Activated CD8-positive, alpha-beta memory T cell treated with anti-CD3 and anti-CD28 coated beads, Interleukin-2, amount 10 ng/mL, durations not matched to agents 7 days and 5 days (primary cell): ENCODE data around the gene DPP6. TPM values are rescaled to one million over a fixed set of nuclear protein-coding genes. Genes with fewer than 3 reads are reported as not detected.

Source experiments
- ATAC-seq: fragments of 150-1000 bp; cut with Tn5 transposase; one replicate; pipeline ENCODE4 v1.10.0; 2021; ENCODE audit warnings: moderate library complexity
- CTCF ChIA-PET: fragments of 350-600 bp; sonication (Branson Sonifier 250); formaldehyde crosslinking; loops from one replicate; lab custom pipeline; 2021; ENCODE audit warnings: antibody characterized with exemption; lab: Charles Lee
- DNase-seq: peaks from one replicate; pipeline ENCODE4 v3.0.0-alpha.2; 2020
- H3K27ac Mint-ChIP-seq: one replicate; pipeline ENCODE4 v1.8.0; 2021; ENCODE audit warnings: mild to moderate bottlenecking, mixed read lengths
- H3K27me3 Mint-ChIP-seq: one replicate; pipeline ENCODE4 v1.8.0; 2021; ENCODE audit warnings: mixed read lengths
- H3K36me3 Mint-ChIP-seq: one replicate; pipeline ENCODE4 v1.8.0; 2021; ENCODE audit warnings: mild to moderate bottlenecking, mixed read lengths
- H3K4me1 Mint-ChIP-seq: one replicate; pipeline ENCODE4 v1.8.0; 2021; ENCODE audit warnings: mixed read lengths
- H3K4me3 Mint-ChIP-seq: one replicate; pipeline ENCODE4 v1.8.0; 2021; ENCODE audit warnings: mild to moderate bottlenecking, moderate library complexity, mixed read lengths
- H3K9me3 Mint-ChIP-seq: one replicate; pipeline ENCODE4 v1.8.0; 2022; ENCODE audit warnings: low read depth, mixed read lengths
- total RNA-seq, 2 experiments: library from RNA; stranded (reverse); gene quantifications; one replicate each; pipeline ENCODE4 v1.2.3, GENCODE V29; 2021

The DPP6 gene
- total RNA-seq, 2 experiments from 2014 or later: not detected

DNA sequence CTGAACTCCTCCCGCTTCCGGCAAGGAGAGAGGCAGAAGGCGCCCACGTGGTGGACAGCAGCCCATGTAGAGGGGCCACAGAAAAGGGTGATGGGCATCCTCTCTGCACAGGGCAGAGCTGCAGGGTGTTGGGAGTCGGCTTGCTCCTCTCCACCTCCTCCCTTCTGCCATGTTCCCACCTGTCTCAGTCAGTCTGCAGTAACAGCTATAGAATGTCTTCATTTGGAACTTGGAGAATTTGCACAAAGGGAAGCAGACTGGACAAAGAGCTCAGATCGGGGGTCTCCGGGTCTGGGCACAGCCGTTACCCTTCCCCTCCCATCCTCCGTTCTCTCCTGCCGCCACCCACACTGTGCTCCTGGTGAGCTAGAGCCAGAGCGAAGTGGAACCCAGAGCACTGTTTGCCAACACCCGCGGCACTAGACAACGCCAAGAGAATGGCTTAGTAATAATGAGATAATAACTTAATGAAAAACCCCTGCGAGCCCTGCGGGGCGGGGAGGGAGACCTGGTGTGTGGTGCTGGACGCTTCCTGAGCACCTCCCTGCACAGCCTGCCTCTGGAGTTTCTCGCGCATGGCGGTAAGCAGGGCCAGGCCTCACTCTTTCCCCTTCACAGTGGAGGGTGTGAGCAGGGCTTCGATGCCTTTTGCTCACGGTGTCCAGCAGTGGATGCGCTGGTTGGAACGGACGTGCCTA, 696.0 kb downstream of the DPP6 start:
- H3K27ac Mint-ChIP-seq: no peak overlapping the region
- CTCF ChIA-PET: no interaction called here
- no peaks in the 10 kb centered on the region for H3K36me3 Mint-ChIP-seq
- ATAC-seq (no peak), DNase-seq (no peak)
- H3K4me3 Mint-ChIP-seq: no peak overlapping the region
- H3K4me1 Mint-ChIP-seq: no peaks in the 10 kb centered on the region
- H3K9me3 Mint-ChIP-seq: peaks cover 2% of the 10 kb centered on the region
- no peaks in the 10 kb centered on the region for H3K27me3 Mint-ChIP-seq

DNA sequence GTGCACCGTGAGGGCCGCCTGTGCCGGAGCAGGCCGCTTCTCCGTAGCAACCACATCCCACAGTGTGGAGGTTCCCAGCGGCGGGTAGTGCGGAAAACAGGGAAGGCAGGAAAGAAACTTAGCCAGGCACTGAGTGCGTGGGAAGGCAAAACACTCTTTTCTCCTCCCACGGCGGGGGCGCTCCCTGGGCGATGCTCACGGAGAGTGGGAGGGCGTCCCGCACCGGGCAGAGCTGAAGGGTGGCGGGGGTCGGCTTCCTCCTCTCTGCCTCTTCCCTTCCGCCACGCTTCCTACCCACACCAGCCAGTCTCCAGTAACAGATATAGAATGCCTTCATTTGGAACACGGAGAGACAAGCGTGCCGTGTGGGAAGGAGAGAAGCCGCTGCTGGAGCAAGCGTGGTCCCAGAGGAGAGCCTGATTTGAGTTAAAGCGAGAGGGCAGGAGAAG, 698.2 kb downstream of the DPP6 start:
- no peak overlapping the region for H3K4me3 Mint-ChIP-seq
- H3K9me3 Mint-ChIP-seq: peaks cover 2% of the 10 kb centered on the region
- no peak for ATAC-seq
- CTCF ChIA-PET: no interaction called here
- no peaks in the 10 kb centered on the region for H3K27me3 Mint-ChIP-seq
- DNase-seq: no peak
- no peaks in the 10 kb centered on the region for H3K36me3 Mint-ChIP-seq
- H3K27ac Mint-ChIP-seq: no peak overlapping the region
- H3K4me1 Mint-ChIP-seq: no peaks in the 10 kb centered on the region

DNA sequence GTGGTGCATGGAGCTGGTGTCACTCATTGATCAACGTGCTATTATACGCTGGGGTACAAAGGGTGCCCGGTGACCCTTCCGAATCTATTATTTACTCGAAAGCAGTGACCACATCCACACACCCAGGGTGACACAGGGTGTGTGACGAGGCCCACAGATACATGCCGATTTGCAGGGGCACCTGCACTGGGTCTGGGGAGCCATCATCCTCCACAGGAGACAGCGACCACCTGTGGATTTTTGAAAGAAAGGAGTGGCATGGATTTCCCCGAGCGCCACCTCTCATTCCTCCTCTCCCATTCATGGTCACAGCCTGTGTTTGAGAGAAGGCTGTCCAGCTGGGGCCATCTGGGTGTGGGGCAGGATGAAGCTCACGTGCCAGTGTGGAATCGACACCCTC, 701.0 kb downstream of the DPP6 start:
- no peak for ATAC-seq

DNA sequence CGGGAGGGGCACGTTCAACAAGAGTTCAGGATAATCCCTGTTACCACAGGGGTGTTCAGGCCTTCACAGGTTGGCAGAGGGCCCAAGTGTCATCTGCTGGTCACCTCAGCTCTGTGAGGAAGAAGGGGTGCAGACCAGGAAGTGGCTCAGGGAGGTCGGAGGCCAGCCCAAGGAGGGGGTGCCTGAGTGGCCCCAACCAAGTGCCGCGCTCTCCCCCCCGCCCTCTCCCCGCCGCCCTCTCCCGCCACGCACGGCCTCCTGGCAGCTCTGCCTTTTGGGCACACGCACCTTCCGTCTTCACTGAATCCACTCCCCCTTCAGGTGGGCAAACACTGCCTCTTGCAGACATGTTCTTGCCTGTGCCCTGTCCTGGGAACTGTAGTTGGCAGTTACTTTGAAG, 705.6 kb downstream of the DPP6 start:
- Mint-ChIP-seq H3K36me3 (no peaks in the 10 kb centered on the region), H3K4me3 (no peak overlapping the region), H3K9me3 (no peaks in the 10 kb centered on the region), H3K27me3 (no peaks in the 10 kb centered on the region), H3K4me1 (no peaks in the 10 kb centered on the region), H3K27ac (no peak overlapping the region)
- ATAC-seq (no peak), DNase-seq (no peak)
- CTCF ChIA-PET: no interaction called here

More for the DNA sequence above, 701.0 kb downstream of the DPP6 start:
- Mint-ChIP-seq H3K36me3 (no peaks in the 10 kb centered on the region), H3K4me1 (no peaks in the 10 kb centered on the region), H3K4me3 (no peak overlapping the region), H3K27ac (no peak overlapping the region), H3K9me3 (peaks cover 2% of the 10 kb centered on the region), H3K27me3 (no peaks in the 10 kb centered on the region)
- CTCF ChIA-PET: no interaction called here
- no peak for DNase-seq

DNA sequence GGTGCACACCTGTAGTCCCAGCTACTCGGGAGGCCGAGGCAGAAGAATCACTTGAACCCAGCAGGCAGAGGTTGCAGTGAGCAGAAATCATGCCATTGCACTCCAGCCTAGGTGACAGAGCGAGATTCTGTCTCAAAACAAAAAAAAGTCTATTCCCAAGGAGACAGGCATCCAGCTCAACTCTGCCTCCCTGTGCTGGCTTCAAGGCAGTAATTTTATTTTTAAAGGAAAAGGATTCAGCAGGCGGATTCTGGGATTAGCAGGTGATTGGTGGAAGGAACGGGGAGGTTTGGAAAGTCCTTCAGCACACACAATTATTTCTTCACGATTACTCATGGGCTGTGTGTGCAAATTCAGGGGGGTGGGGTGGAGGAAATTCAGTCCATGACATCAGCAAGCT, 707.8 kb downstream of the DPP6 start:
- Mint-ChIP-seq H3K9me3 (no peaks in the 10 kb centered on the region), H3K4me3 (no peak overlapping the region), H3K27me3 (no peaks in the 10 kb centered on the region), H3K36me3 (no peaks in the 10 kb centered on the region), H3K4me1 (no peaks in the 10 kb centered on the region), H3K27ac (no peak overlapping the region)
- DNase-seq (no peak), ATAC-seq (no peak)
- CTCF ChIA-PET: no interaction called here

DNA sequence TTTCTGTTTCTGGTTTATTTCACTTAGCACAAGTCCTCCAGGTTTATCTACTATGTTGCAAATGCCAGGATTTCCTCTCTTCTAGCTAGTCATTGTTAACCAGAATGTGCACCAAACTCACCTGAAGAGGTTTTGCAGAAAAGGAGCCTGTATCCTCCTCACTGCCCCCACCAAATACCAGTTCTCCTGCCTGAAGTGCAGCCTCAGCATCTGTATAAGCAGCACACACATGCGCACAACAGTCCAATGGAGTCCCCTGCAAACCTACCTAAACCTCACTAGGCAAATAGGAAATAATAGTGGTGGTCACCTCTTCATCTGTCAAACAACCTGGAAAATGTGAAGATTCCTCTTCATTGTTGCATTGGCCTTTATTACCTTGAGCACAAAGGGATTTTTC, 712.9 kb downstream of the DPP6 start:
- H3K4me3 Mint-ChIP-seq: no peak overlapping the region
- no peak for DNase-seq
- H3K4me1 Mint-ChIP-seq: no peaks in the 10 kb centered on the region
- H3K36me3 Mint-ChIP-seq: no peaks in the 10 kb centered on the region
- H3K27ac Mint-ChIP-seq: no peak overlapping the region
- H3K9me3 Mint-ChIP-seq: no peaks in the 10 kb centered on the region
- no peak for ATAC-seq
- no peaks in the 10 kb centered on the region for H3K27me3 Mint-ChIP-seq
- CTCF ChIA-PET: no interaction called here

DNA sequence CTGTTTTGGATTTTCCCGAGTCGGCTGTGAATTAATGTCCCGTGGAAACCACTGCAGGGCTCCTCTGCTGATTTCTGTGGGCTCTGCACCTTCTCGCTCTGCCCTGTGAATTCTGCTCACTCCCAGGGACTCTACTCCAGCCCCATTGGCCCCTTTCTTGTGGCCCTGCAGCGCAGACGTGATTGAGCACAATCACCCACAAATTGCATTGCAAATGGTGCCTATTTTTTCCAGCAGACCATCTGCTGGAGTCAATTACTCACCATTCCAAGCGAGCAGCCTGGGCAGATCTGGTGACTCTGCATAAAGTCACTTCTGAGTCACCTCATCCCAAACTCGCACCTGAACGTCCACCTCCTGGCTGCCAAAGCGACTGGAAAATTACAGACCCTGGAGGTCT, 714.9 kb downstream of the DPP6 start:
- ATAC-seq: no peak
- CTCF ChIA-PET: no interaction called here
- H3K4me3 Mint-ChIP-seq: no peak overlapping the region
- H3K27me3 Mint-ChIP-seq: no peaks in the 10 kb centered on the region
- H3K9me3 Mint-ChIP-seq: no peaks in the 10 kb centered on the region
- H3K36me3 Mint-ChIP-seq: no peaks in the 10 kb centered on the region
- H3K27ac Mint-ChIP-seq: no peak overlapping the region
- no peak for DNase-seq
- H3K4me1 Mint-ChIP-seq: no peaks in the 10 kb centered on the region

DNA sequence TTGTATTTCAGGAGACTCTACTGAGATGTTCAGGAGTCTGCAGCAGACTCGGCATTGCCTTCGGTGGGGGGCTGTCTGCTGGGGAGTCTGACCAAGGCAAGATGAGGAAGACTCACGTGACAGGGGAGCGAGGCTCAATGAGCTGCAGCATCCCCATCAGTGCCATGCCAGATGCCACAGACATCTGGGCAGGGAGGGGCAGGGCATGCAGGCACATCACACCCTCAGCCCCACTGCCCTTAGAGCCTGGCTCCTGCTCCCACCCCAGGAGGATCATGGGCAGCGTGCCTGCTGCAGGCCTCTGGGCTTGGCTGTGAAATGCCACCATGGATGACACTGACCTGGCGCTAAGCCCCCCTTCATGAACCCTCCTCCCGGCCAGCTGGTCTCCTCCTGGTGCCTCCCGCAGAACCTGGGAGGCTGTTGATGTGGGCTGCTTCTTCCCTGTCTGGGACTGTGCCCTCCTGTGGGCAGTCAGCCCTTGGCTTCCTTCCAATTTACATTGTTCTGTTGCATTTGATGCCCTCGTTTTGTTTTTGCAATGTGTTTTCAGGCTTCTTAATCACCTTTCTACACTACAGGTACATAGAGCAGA, 715.7 kb downstream of the DPP6 start:
- no peak for ATAC-seq
- Mint-ChIP-seq H3K36me3 (no peaks in the 10 kb centered on the region), H3K27ac (no peak overlapping the region), H3K4me3 (no peak overlapping the region), H3K4me1 (no peaks in the 10 kb centered on the region), H3K9me3 (no peaks in the 10 kb centered on the region), H3K27me3 (no peaks in the 10 kb centered on the region)
- CTCF ChIA-PET: no interaction called here
- no peak for DNase-seq

DNA sequence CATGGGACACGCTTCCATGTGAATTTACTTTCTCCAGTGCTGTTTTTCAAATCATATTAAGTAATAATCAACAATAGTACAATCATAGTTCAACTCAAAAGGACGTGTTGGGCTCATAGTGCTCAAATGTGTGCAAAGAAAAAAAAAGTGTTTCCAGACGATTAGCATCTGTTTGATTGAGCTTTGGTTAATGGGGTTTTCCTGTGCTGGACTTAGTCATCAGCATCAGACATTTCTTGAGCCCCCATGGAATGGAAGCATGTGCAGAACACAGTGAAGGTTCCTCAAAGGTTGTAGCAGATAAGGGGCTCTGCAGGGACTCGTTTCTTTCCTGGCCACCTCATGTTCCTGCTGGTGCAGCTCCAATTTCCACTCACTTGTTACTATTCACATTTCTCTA, 716.8 kb downstream of the DPP6 start:
- CTCF ChIA-PET: interaction anchor here (1.1 kb wide), 1 partner anchor 22 kb away, joined by 3 read pairs; no protein-coding TSS in a partner anchor
- no peak for ATAC-seq
- Mint-ChIP-seq H3K4me1 (no peaks in the 10 kb centered on the region), H3K27ac (no peak overlapping the region), H3K27me3 (no peaks in the 10 kb centered on the region), H3K9me3 (no peaks in the 10 kb centered on the region), H3K4me3 (no peak overlapping the region), H3K36me3 (no peaks in the 10 kb centered on the region)
- DNase-seq: no peak

DNA sequence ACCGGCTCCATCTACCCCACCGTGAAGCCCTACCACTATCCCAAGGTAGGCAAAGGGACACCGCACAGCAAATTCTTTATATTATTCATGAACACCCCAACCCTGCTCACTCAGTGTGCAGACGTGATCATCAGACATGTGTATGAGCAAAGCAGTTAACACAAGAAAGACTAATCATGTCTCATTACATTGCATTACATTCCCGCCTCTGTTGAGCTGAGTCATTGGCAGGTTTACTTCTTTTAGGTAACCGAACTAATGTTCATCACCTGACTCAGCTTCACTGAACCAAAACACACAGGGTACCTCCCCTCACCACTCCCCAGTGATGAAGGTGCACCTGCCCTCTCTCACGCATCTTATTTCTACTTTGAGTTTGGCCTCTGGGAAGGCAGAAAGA, 717.3 kb downstream of the DPP6 start:
- DNase-seq: no peak
- ATAC-seq: no peak
- CTCF ChIA-PET: interaction anchor here (1.1 kb wide), 1 partner anchor 23 kb away, joined by 3 read pairs; no protein-coding TSS in a partner anchor
- no peak overlapping the region for H3K4me3 Mint-ChIP-seq
- no peak overlapping the region for H3K27ac Mint-ChIP-seq
- no peaks in the 10 kb centered on the region for H3K36me3 Mint-ChIP-seq
- H3K9me3 Mint-ChIP-seq: no peaks in the 10 kb centered on the region
- no peaks in the 10 kb centered on the region for H3K4me1 Mint-ChIP-seq
- no peaks in the 10 kb centered on the region for H3K27me3 Mint-ChIP-seq

DNA sequence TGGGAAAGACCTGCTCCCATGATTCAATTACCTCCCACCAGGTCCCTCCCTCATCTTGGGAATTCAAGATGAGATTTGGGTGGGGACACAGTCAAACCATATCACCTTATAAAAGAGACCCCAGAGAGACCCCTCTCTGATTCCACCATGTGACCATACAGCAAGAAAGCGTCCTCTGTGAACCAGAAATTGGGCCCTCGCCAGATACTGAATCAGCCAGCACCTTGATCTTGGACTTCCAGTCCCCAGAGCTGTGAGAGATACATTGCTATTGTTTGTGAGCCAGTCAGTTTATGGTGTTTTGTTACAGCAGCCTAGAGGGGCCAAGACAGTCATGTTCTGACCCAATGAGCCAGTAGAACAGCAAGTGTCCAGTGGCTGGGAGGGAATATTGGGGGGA, 718.2 kb downstream of the DPP6 start:
- Mint-ChIP-seq H3K4me3 (no peak overlapping the region), H3K9me3 (no peaks in the 10 kb centered on the region), H3K36me3 (no peaks in the 10 kb centered on the region), H3K27ac (no peak overlapping the region), H3K27me3 (no peaks in the 10 kb centered on the region), H3K4me1 (no peaks in the 10 kb centered on the region)
- CTCF ChIA-PET: no interaction called here
- DNase-seq: no peak
- no peak for ATAC-seq

DNA sequence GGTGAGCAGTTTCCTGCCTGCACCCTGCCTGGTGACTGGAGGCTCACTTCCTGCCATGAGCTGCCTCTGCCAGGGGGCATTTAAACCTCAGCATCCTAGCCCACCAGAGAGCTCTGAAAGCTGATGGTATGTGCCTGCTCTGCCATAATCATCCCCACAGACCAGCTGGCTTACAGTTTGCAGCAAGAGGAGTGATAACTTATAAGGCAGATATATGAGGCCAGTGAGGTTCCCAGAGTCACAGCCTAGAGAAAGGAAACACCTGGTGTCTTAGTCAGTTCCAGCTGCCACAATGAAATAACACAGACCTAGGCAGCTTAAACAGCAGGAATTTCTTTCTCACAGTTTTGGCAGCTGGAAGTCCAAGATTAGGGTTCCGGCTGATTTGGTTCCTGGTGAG, 718.8 kb downstream of the DPP6 start:
- no peak for ATAC-seq
- H3K27ac Mint-ChIP-seq: no peak overlapping the region

DNA sequence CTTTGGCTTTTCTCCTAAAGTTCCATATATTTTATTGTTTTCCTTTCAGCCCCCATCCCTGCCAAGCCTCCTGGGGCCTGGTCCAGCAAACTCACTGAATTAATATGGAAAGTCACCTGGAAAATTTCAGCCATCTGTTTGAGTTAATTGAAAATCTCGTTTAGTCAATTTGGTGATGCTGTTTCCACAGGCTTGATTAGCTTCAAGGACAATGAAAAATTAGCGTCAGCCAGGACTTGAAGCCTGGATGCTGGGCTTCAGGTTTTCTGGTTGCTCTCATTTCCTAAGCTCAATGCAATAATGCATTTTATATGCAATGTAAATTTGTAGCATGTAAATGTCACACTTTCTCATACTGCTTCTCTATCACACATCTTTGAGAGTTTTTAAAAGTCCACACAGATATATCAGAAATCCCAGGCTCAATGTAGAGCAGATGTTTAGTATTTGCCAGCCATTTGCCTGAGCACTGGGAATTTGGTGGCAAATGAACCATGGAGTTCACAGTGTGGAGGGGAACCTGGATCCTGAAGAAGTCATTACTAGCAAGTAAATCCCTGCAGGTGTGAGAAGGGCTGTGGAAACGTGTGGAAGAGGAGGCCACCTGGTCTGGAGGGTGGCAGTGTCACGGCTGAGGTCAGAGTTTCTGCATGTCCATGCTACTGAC, 722.2 kb downstream of the DPP6 start:
- no peak for ATAC-seq
- Mint-ChIP-seq H3K9me3 (peaks cover 11% of the 10 kb centered on the region), H3K4me1 (peaks cover 8% of the 10 kb centered on the region), H3K4me3 (no peak overlapping the region), H3K27ac (no peak overlapping the region), H3K27me3 (no peaks in the 10 kb centered on the region), H3K36me3 (peaks cover 2% of the 10 kb centered on the region)
- CTCF ChIA-PET: no interaction called here
- DNase-seq: no peak

More for the DNA sequence above, 718.8 kb downstream of the DPP6 start:
- no peaks in the 10 kb centered on the region for H3K36me3 Mint-ChIP-seq
- CTCF ChIA-PET: no interaction called here
- H3K4me3 Mint-ChIP-seq: no peak overlapping the region
- no peak for DNase-seq
- H3K27me3 Mint-ChIP-seq: no peaks in the 10 kb centered on the region
- no peaks in the 10 kb centered on the region for H3K9me3 Mint-ChIP-seq
- H3K4me1 Mint-ChIP-seq: no peaks in the 10 kb centered on the region

DNA sequence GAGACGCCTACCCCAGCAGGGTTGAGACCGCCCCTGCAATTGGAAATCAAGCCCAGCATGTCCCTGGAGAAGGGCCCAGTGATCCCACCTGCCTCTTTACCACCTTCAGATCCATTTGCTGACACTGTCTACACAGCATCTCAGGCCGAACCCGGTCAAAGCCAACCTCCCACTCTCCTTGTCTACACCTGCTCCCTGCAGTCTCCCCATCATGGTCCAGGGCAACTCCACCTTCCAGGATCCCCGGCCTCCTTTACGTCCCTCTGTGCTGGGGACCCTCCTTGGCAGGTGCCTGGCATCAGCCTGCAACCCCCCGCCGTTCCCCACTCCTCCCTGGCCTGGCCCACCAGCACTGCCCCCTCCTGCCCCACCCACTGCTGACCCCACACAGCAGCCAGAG, 723.5 kb downstream of the DPP6 start:
- DNase-seq (no peak), ATAC-seq (no peak)
- H3K9me3 Mint-ChIP-seq: peaks cover 12% of the 10 kb centered on the region
- H3K4me3 Mint-ChIP-seq: no peak overlapping the region
- H3K36me3 Mint-ChIP-seq: peaks cover 2% of the 10 kb centered on the region
- H3K4me1 Mint-ChIP-seq: peaks cover 8% of the 10 kb centered on the region
- CTCF ChIA-PET: no interaction called here
- H3K27ac Mint-ChIP-seq: no peak overlapping the region
- no peaks in the 10 kb centered on the region for H3K27me3 Mint-ChIP-seq
